Measurements from ENCODE around the gene RRAGD.

The RRAGD gene

DNA sequence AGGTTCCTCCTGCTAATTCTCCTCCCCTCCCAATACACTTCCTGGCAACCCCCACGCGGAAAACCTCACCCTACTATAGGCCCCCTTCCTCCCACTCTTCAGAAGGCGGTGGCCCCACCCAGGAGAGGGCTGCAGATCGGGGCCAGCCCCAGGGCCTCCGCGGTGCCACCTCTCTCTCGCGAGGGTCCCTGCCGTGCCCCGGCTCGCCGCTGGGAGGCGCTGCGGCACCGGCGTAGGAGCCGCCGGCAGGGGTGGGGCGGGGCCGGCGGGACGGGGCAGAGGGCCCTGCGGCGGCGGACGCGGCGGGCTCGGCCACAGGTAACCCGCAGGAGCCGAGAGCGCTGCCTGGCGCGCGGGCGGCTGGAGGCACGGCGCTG lies 20.8 kb upstream of the RRAGD start, which contains the start of gene ANKRD6 (continued):
- TF ChIP-seq, protein P1, sequence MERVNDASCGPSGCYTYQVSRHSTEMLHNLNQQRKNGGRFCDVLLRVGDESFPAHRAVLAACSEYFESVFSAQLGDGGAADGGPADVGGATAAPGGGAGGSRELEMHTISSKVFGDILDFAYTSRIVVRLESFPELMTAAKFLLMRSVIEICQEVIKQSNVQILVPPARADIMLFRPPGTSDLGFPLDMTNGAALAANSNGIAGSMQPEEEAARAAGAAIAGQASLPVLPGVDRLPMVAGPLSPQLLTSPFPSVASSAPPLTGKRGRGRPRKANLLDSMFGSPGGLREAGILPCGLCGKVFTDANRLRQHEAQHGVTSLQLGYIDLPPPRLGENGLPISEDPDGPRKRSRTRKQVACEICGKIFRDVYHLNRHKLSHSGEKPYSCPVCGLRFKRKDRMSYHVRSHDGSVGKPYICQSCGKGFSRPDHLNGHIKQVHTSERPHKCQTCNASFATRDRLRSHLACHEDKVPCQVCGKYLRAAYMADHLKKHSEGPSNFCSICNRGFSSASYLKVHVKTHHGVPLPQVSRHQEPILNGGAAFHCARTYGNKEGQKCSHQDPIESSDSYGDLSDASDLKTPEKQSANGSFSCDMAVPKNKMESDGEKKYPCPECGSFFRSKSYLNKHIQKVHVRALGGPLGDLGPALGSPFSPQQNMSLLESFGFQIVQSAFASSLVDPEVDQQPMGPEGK (tag by site-specific recombination; IDR thresholded peaks at IDR 0.05), result peak; percentile 78
- TF ChIP-seq ZNF792 (tag by site-specific recombination; IDR thresholded peaks at IDR 0.05), result no peak
- TF ChIP-seq ZNF529 (tag by site-specific recombination; IDR thresholded peaks at IDR 0.05; ENCODE audit: insufficient replicate concordance), result no peak
- no peak for TF ChIP-seq KLF7 (tag by site-specific recombination; IDR thresholded peaks at IDR 0.05; ENCODE audit: borderline replicate concordance)
- TF ChIP-seq, protein P2, sequence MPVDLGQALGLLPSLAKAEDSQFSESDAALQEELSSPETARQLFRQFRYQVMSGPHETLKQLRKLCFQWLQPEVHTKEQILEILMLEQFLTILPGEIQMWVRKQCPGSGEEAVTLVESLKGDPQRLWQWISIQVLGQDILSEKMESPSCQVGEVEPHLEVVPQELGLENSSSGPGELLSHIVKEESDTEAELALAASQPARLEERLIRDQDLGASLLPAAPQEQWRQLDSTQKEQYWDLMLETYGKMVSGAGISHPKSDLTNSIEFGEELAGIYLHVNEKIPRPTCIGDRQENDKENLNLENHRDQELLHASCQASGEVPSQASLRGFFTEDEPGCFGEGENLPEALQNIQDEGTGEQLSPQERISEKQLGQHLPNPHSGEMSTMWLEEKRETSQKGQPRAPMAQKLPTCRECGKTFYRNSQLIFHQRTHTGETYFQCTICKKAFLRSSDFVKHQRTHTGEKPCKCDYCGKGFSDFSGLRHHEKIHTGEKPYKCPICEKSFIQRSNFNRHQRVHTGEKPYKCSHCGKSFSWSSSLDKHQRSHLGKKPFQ (tag by site-specific recombination; IDR thresholded peaks at IDR 0.05), result 0 out of 2 replicates have a peak, but pooled peaks have one; percentile 22

DNA sequence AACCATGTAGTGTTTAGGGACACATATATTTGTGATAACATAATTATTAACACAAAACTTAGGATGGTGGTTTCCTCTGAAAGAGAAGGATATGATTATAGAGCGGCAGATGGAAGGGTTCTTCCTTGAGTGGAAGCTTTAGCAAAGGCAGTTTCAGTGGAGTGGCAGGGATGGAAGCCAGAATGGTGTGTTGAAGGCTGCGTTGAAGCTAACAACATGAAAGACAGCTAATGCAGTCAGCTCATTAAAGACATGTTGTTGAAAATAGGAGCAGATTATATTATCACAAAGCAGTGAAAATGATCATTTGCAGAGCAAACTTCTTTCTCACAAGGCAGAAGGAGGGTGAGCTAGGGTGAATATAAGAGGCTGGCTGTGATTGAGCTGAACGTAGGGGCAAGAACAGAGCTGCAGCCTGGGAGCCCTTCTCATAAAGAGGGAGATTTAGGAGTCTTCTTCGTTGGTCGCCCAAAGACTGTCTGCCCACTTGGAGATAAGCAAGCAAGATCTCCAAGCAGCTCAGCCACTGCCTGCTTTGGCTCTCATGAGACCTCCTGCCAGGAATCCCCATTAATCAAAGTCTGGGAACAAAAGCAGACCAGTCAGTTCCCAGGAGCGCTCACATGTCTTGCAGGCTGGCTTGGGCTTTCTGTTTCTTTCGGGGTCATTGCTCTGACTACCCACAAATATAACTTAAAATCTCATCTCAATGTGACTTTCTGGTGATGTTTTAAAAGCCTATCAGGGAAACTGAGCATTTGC lies 18.3 kb upstream of the RRAGD start:
- POLR2A ChIA-PET, result interaction anchor here (1.1 to 1.6 kb wide), 3 partner anchors 12 to 208 kb away, joined by 5 to 6 read pairs (median 6); partner anchors contain the start of genes LYRM2 and RRAGD
- no peak overlapping the region for H3K27ac ChIP-seq (ENCODE audit: extremely low read depth, low read depth, low read length)
- peaks cover 11% of the 10 kb centered on the region for H3K4me1 ChIP-seq (ENCODE audit: control insufficient read depth, insufficient read depth, low read length)
- no peaks in the 10 kb centered on the region for H3K9me3 ChIP-seq (ENCODE audit: control insufficient read depth, insufficient read depth, low read depth, low read length)
- CTCF ChIA-PET, result interaction anchor here (0.6 to 3.8 kb wide), 13 partner anchors 8 to 447 kb away, joined by 3 to 47 read pairs (median 4); no protein-coding TSS in a partner anchor
- no peak overlapping the region for H3K4me3 ChIP-seq (ENCODE audit: low read depth, low read length)
- H3K36me3 ChIP-seq (ENCODE audit: control insufficient read depth in 2 of 2, insufficient read depth in 1 of 2, low read length in 2 of 2), result no peaks in the 10 kb centered on the region
- no peak for TF ChIP-seq ZNF140 (tag by site-specific recombination; IDR thresholded peaks at IDR 0.05)
- peak; percentile 40; the same call in 1 of the 2 replicates for TF ChIP-seq ZEB2 (tag by site-specific recombination; IDR thresholded peaks at IDR 0.05)
- TF ChIP-seq, protein P3, sequence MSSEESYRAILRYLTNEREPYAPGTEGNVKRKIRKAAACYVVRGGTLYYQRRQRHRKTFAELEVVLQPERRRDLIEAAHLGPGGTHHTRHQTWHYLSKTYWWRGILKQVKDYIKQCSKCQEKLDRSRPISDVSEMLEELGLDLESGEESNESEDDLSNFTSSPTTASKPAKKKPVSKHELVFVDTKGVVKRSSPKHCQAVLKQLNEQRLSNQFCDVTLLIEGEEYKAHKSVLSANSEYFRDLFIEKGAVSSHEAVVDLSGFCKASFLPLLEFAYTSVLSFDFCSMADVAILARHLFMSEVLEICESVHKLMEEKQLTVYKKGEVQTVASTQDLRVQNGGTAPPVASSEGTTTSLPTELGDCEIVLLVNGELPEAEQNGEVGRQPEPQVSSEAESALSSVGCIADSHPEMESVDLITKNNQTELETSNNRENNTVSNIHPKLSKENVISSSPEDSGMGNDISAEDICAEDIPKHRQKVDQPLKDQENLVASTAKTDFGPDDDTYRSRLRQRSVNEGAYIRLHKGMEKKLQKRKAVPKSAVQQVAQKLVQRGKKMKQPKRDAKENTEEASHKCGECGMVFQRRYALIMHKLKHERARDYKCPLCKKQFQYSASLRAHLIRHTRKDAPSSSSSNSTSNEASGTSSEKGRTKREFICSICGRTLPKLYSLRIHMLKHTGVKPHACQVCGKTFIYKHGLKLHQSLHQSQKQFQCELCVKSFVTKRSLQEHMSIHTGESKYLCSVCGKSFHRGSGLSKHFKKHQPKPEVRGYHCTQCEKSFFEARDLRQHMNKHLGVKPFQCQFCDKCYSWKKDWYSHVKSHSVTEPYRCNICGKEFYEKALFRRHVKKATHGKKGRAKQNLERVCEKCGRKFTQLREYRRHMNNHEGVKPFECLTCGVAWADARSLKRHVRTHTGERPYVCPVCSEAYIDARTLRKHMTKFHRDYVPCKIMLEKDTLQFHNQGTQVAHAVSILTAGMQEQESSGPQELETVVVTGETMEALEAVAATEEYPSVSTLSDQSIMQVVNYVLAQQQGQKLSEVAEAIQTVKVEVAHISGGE (tag by site-specific recombination; conservative IDR thresholded peaks at IDR 0.05; ENCODE audit: low read depth), result no peak
- peak; percentile 93 for TF ChIP-seq GLIS1 (tag by site-specific recombination; IDR thresholded peaks at IDR 0.05)
- TF ChIP-seq ZBTB8A (tag by site-specific recombination; IDR thresholded peaks at IDR 0.05), result peak; percentile 45
- no peak for TF ChIP-seq SETDB1 (IDR thresholded peaks at IDR 0.05; ENCODE audit: insufficient read length, low read length)
- TF ChIP-seq, protein P4, sequence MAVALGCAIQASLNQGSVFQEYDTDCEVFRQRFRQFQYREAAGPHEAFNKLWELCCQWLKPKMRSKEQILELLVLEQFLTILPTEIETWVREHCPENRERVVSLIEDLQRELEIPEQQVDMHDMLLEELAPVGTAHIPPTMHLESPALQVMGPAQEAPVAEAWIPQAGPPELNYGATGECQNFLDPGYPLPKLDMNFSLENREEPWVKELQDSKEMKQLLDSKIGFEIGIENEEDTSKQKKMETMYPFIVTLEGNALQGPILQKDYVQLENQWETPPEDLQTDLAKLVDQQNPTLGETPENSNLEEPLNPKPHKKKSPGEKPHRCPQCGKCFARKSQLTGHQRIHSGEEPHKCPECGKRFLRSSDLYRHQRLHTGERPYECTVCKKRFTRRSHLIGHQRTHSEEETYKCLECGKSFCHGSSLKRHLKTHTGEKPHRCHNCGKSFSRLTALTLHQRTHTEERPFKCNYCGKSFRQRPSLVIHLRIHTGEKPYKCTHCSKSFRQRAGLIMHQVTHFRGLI (tag by site-specific recombination; IDR thresholded peaks at IDR 0.05), result 0 out of 2 replicates have a peak, but pooled peaks have one; percentile 40
- peak; percentile 96 for TF ChIP-seq MEIS1 (CRISPR knock-in tag; IDR thresholded peaks at IDR 0.05; ENCODE audit: borderline replicate concordance)
- TF ChIP-seq, protein P5, sequence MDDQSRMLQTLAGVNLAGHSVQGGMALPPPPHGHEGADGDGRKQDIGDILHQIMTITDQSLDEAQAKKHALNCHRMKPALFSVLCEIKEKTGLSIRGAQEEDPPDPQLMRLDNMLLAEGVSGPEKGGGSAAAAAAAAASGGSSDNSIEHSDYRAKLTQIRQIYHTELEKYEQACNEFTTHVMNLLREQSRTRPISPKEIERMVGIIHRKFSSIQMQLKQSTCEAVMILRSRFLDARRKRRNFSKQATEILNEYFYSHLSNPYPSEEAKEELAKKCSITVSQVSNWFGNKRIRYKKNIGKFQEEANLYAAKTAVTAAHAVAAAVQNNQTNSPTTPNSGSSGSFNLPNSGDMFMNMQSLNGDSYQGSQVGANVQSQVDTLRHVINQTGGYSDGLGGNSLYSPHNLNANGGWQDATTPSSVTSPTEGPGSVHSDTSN (CRISPR knock-in tag; IDR thresholded peaks at IDR 0.05), result peak; percentile 88
- TF ChIP-seq, protein P6, sequence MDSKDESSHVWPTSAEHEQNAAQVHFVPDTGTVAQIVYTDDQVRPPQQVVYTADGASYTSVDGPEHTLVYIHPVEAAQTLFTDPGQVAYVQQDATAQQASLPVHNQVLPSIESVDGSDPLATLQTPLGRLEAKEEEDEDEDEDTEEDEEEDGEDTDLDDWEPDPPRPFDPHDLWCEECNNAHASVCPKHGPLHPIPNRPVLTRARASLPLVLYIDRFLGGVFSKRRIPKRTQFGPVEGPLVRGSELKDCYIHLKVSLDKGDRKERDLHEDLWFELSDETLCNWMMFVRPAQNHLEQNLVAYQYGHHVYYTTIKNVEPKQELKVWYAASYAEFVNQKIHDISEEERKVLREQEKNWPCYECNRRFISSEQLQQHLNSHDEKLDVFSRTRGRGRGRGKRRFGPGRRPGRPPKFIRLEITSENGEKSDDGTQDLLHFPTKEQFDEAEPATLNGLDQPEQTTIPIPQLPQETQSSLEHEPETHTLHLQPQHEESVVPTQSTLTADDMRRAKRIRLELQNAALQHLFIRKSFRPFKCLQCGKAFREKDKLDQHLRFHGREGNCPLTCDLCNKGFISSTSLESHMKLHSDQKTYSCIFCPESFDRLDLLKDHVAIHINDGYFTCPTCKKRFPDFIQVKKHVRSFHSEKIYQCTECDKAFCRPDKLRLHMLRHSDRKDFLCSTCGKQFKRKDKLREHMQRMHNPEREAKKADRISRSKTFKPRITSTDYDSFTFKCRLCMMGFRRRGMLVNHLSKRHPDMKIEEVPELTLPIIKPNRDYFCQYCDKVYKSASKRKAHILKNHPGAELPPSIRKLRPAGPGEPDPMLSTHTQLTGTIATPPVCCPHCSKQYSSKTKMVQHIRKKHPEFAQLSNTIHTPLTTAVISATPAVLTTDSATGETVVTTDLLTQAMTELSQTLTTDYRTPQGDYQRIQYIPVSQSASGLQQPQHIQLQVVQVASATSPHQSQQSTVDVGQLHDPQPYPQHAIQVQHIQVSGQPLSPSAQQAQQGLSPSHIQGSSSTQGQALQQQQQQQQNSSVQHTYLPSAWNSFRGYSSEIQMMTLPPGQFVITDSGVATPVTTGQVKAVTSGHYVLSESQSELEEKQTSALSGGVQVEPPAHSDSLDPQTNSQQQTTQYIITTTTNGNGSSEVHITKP (tag by site-specific recombination; IDR thresholded peaks at IDR 0.05), result no peak
- TF ChIP-seq OVOL3 (tag by site-specific recombination; IDR thresholded peaks at IDR 0.05), result no peak
- peak; percentile 25; the same call in 1 of the 2 replicates for TF ChIP-seq ZSCAN30 (tag by site-specific recombination; IDR thresholded peaks at IDR 0.05)
- TF ChIP-seq ZNF10 (tag by site-specific recombination; IDR thresholded peaks at IDR 0.05), result no peak
- no peak for TF ChIP-seq ZNF174 (tag by site-specific recombination; IDR thresholded peaks at IDR 0.05)
- peak; percentile 34; the same call in 1 of the 2 replicates for TF ChIP-seq ZNF600 (tag by site-specific recombination; IDR thresholded peaks at IDR 0.05)
- no peak for TF ChIP-seq ZNF169 (tag by site-specific recombination; IDR thresholded peaks at IDR 0.05)
